ENCODE measurements around the gene RPL10. TPM values are rescaled to one million over a fixed set of nuclear protein-coding genes. Genes with fewer than 3 reads are reported as not detected.

Gene RPL10
- total and polyA plus RNA-seq, 2 donors (not counting 3 experiments of a cell fraction or from before 2014, with no cell fraction given), result 2,493 to 7,586 TPM

DNA sequence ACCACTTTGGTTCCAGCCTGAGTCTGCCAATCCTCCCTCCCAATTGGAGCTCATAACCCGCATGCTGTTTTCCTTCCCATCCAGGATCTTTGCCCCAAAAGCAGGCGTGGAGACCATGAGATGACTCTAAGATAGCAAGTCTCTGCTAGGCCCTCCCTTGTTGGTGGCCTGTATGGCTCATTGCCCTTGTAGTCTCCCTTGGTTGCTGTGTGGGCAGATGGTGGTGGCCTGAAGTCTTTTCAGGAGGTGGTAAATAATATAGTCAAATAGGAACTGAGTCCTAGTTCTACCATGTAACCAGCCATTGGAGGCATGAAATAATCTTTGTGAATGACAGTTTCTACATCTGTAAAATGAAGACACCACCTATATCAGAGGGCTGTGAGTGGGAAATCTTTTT, 31.5 kb downstream of the RPL10 start:
- FAIRE-seq (no peak), DNase-seq (ENCODE audit: low read depth, low spot score) (no peak)
- Histone ChIP-seq H3K9me3 (replicated peaks; ENCODE audit: control insufficient read depth, insufficient read depth, low read length) (no peaks in the 10 kb centered on the region), H3K79me2 (ENCODE audit: control insufficient read depth, insufficient read depth, low read length) (peaks cover 23% of the 10 kb centered on the region), H3K36me3 (ENCODE audit: control insufficient read depth in 2 of 2, extremely low read depth in 1 of 2, insufficient read depth in 2 of 2, low read length in 2 of 2) (peaks cover 2 to 23% of the 10 kb centered on the region in 2 experiments), H3K9me1 (replicated peaks; ENCODE audit: control insufficient read depth, extremely low read depth, insufficient read depth, low read length) (no peaks in the 10 kb centered on the region), H3K27ac (ENCODE audit: insufficient read depth, low read depth, low read length) (peak overlapping the region; percentile 1), H2AFZ (ENCODE audit: low read depth, low read length) (no peak overlapping the region), H3K4me3 (replicated peaks in 1 of 3; ENCODE audit: insufficient read depth in 1 of 3, low read depth in 1 of 3, low read length in 3 of 3) (peak overlapping the region in 1 of 3 experiments; percentile 73), H3K4me1 (ENCODE audit: control insufficient read depth, extremely low read depth, insufficient read depth, low read length) (peaks cover 28% of the 10 kb centered on the region), H3K4me2 (ENCODE audit: insufficient read depth, low read length) (peak overlapping the region; percentile 82), H3K27me3 (ENCODE audit: control insufficient read depth in 2 of 2, insufficient read depth in 2 of 2, low read length in 2 of 2) (no peaks in the 10 kb centered on the region), H3K9ac (replicated peaks; ENCODE audit: extremely low read depth, insufficient read depth, low read length) (no peak overlapping the region), H4K20me1 (replicated peaks; ENCODE audit: control insufficient read depth, extremely low read depth, insufficient read depth, low read length) (no peaks in the 10 kb centered on the region)
- TSS peak; percentile 61 for BruUV-seq (replicated peaks)
- ChIA-PET CTCF (no interaction called here), POLR2A (interaction anchor here (0.6 kb wide), 1 partner anchor 29 kb away, joined by 7 read pairs; no protein-coding TSS in a partner anchor)
- dilution Hi-C loops (cut with MboI; ENCODE audit: extremely low pct_ligation_motif_present, low sequenced_read_pairs), result no loop called here
- intact Hi-C loops (cut with micrococcal nuclease), result loop anchor here (5.0 kb wide), 1 partner anchor 88 kb away; the partner anchor contains the start of gene FAM3A
- TF ChIP-seq POLR2AphosphoS5 (IDR thresholded peaks at IDR 0.05; ENCODE audit: insufficient read depth, low read depth, low read length) (no peak), POLR2A (IDR thresholded peaks at IDR 0.05; ENCODE audit: low read depth, low read length) (no peak), MYC (IDR thresholded peaks at IDR 0.05; ENCODE audit: low read depth, low read length) (no peak), GATA2 (IDR thresholded peaks at IDR 0.05; ENCODE audit: insufficient read depth, insufficient read length, low read depth, low read length) (no peak), EZH2 (IDR thresholded peaks at IDR 0.05; ENCODE audit: borderline replicate concordance, low read depth, low read length, severe bottlenecking) (no peak)

DNA sequence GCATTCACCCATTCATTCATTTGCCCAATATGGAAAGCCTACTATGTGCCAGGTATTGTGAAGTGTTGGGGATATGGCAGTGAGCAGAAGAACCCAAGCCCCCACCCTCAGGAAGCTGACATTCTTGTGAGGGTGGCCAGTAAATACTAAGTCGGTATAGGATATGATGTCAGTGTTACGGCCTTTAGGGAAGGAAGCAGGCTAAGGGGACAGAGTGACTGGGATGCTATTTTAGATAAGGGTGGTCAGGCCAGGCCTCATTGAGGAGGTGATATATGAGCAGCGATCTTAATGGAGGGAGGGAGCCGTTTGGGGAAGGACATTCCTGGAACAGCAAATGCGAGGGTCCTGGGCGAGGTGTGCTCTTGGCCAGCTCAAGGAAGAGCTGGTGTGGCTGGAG, 32.3 kb downstream of the RPL10 start:
- TF ChIP-seq, protein P1, sequence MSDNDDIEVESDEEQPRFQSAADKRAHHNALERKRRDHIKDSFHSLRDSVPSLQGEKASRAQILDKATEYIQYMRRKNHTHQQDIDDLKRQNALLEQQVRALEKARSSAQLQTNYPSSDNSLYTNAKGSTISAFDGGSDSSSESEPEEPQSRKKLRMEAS (IDR thresholded peaks at IDR 0.05; ENCODE audit: insufficient read depth, insufficient read length), result no peak
- TF ChIP-seq EZH2 (IDR thresholded peaks at IDR 0.05; ENCODE audit: borderline replicate concordance, low read depth, low read length, severe bottlenecking) (no peak), GATA2 (IDR thresholded peaks at IDR 0.05; ENCODE audit: insufficient read depth, insufficient read length, low read depth, low read length) (no peak), JUN (IDR thresholded peaks at IDR 0.05; ENCODE audit: borderline replicate concordance, insufficient read depth, insufficient read length, low read depth) (no peak), POLR2A (IDR thresholded peaks at IDR 0.05; ENCODE audit: low read depth, low read length) (no peak), MYC (IDR thresholded peaks at IDR 0.05; ENCODE audit: low read depth, low read length) (no peak), FOS (IDR thresholded peaks at IDR 0.05; ENCODE audit: borderline replicate concordance, insufficient read depth, low read length) (no peak), POLR2AphosphoS5 (IDR thresholded peaks at IDR 0.05; ENCODE audit: insufficient read depth, low read depth, low read length) (no peak)
- TF ChIP-seq, protein P2, sequence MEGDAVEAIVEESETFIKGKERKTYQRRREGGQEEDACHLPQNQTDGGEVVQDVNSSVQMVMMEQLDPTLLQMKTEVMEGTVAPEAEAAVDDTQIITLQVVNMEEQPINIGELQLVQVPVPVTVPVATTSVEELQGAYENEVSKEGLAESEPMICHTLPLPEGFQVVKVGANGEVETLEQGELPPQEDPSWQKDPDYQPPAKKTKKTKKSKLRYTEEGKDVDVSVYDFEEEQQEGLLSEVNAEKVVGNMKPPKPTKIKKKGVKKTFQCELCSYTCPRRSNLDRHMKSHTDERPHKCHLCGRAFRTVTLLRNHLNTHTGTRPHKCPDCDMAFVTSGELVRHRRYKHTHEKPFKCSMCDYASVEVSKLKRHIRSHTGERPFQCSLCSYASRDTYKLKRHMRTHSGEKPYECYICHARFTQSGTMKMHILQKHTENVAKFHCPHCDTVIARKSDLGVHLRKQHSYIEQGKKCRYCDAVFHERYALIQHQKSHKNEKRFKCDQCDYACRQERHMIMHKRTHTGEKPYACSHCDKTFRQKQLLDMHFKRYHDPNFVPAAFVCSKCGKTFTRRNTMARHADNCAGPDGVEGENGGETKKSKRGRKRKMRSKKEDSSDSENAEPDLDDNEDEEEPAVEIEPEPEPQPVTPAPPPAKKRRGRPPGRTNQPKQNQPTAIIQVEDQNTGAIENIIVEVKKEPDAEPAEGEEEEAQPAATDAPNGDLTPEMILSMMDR (IDR thresholded peaks at IDR 0.05; ENCODE audit: extremely low read depth in 1 of 2, insufficient read depth in 1 of 2, low read depth in 1 of 2, low read length in 2 of 2), result no peak
- Histone ChIP-seq H2AFZ (ENCODE audit: low read depth, low read length) (no peak overlapping the region), H3K27me3 (ENCODE audit: control insufficient read depth in 2 of 2, insufficient read depth in 2 of 2, low read length in 2 of 2) (no peaks in the 10 kb centered on the region), H3K36me3 (ENCODE audit: control insufficient read depth in 2 of 2, extremely low read depth in 1 of 2, insufficient read depth in 2 of 2, low read length in 2 of 2) (peaks cover 2 to 26% of the 10 kb centered on the region in 2 experiments), H3K79me2 (ENCODE audit: control insufficient read depth, insufficient read depth, low read length) (peaks cover 23% of the 10 kb centered on the region), H3K9me1 (replicated peaks; ENCODE audit: control insufficient read depth, extremely low read depth, insufficient read depth, low read length) (no peaks in the 10 kb centered on the region), H3K4me1 (ENCODE audit: control insufficient read depth, extremely low read depth, insufficient read depth, low read length) (peaks cover 28% of the 10 kb centered on the region), H4K20me1 (replicated peaks; ENCODE audit: control insufficient read depth, extremely low read depth, insufficient read depth, low read length) (no peaks in the 10 kb centered on the region), H3K27ac (ENCODE audit: insufficient read depth, low read depth, low read length) (peak overlapping the region; percentile 8), H3K4me3 (replicated peaks in 1 of 3; ENCODE audit: insufficient read depth in 1 of 3, low read depth in 1 of 3, low read length in 3 of 3) (no peak overlapping the region), H3K4me2 (ENCODE audit: insufficient read depth, low read length) (no peak overlapping the region), H3K9me3 (replicated peaks; ENCODE audit: control insufficient read depth, insufficient read depth, low read length) (no peaks in the 10 kb centered on the region), H3K9ac (replicated peaks; ENCODE audit: extremely low read depth, insufficient read depth, low read length) (no peak overlapping the region)
- dilution Hi-C loops (cut with MboI; ENCODE audit: extremely low pct_ligation_motif_present, low sequenced_read_pairs) (no loop called here), intact Hi-C loops (cut with micrococcal nuclease) (no loop called here)
- DNase-seq (ENCODE audit: low read depth, low spot score) (no peak), FAIRE-seq (peak; percentile 90)
- ChIA-PET POLR2A (interaction anchor here (0.6 kb wide), 1 partner anchor 29 kb away, joined by 7 read pairs; no protein-coding TSS in a partner anchor), CTCF (interaction anchor here (1.2 kb wide), 1 partner anchor 57 kb away, joined by 3 read pairs; no protein-coding TSS in a partner anchor)
- BruUV-seq (replicated peaks), result no TSS peak

Data from endothelial cell of umbilical vein (primary cell).